Measurements from ENCODE around the gene USP15. TPM values are rescaled to one million over a fixed set of nuclear protein-coding genes. Genes with fewer than 3 reads are reported as not detected.
"Not testable (repeated sequence)": the region's sequence is repeated elsewhere in the genome, so short reads cannot be mapped to it uniquely, and the experiment has no call there.

USP15 gene
- total RNA-seq, 1 experiment from 2014 or later, result 16.9 TPM

- H3K36me3 ChIP-seq (replicated peaks; ENCODE audit: control insufficient read depth, insufficient read depth, low read length); H3K27me3 ChIP-seq (ENCODE audit: control insufficient read depth, insufficient read depth, low read length); H3K4me3 ChIP-seq (ENCODE audit: insufficient read depth, low read depth, low read length); DNase-seq: not testable (repeated sequence)
These were observed 83.3 kb downstream of the USP15 start for GRCh38 chr12:62343304-62344120.

- not testable (repeated sequence) for DNase-seq; H3K4me3 ChIP-seq (ENCODE audit: insufficient read depth, low read depth, low read length); H3K36me3 ChIP-seq (replicated peaks; ENCODE audit: control insufficient read depth, insufficient read depth, low read length); H3K27me3 ChIP-seq (ENCODE audit: control insufficient read depth, insufficient read depth, low read length)
These were observed 84.7 kb downstream of the USP15 start for GRCh38 chr12:62344731-62345556.

- Histone ChIP-seq H3K27me3 (ENCODE audit: control insufficient read depth, insufficient read depth, low read length) (no peaks in the 10 kb centered on the region), H3K4me3 (ENCODE audit: insufficient read depth, low read depth, low read length) (no peak overlapping the region), H3K36me3 (replicated peaks; ENCODE audit: control insufficient read depth, insufficient read depth, low read length) (no peaks in the 10 kb centered on the region)
- no peak for DNase-seq
These were observed 85.5 kb downstream of the USP15 start for GRCh38 chr12:62345667-62346066.

- Histone ChIP-seq H3K4me3 (ENCODE audit: insufficient read depth, low read depth, low read length) (no peak overlapping the region), H3K36me3 (replicated peaks; ENCODE audit: control insufficient read depth, insufficient read depth, low read length) (no peaks in the 10 kb centered on the region), H3K27me3 (ENCODE audit: control insufficient read depth, insufficient read depth, low read length) (no peaks in the 10 kb centered on the region)
- DNase-seq, result no peak
These were observed 86.6 kb downstream of the USP15 start for GRCh38 chr12:62346817-62347216.

- Histone ChIP-seq H3K27me3 (ENCODE audit: control insufficient read depth, insufficient read depth, low read length) (no peaks in the 10 kb centered on the region), H3K36me3 (replicated peaks; ENCODE audit: control insufficient read depth, insufficient read depth, low read length) (no peaks in the 10 kb centered on the region), H3K4me3 (ENCODE audit: insufficient read depth, low read depth, low read length) (no peak overlapping the region)
- no peak for DNase-seq
These were observed 87.9 kb downstream of the USP15 start for GRCh38 chr12:62347922-62348650.

- Histone ChIP-seq H3K27me3 (ENCODE audit: control insufficient read depth, insufficient read depth, low read length) (no peaks in the 10 kb centered on the region), H3K4me3 (ENCODE audit: insufficient read depth, low read depth, low read length) (no peak overlapping the region), H3K36me3 (replicated peaks; ENCODE audit: control insufficient read depth, insufficient read depth, low read length) (no peaks in the 10 kb centered on the region)
- DNase-seq, result no peak
These were observed 90.3 kb downstream of the USP15 start for GRCh38 chr12:62350554-62350953.

GRCh38 chr12:62351326-62351725 is 91.1 kb downstream of the USP15 start:
- Histone ChIP-seq H3K4me3 (ENCODE audit: insufficient read depth, low read depth, low read length) (no peak overlapping the region), H3K36me3 (replicated peaks; ENCODE audit: control insufficient read depth, insufficient read depth, low read length) (no peaks in the 10 kb centered on the region), H3K27me3 (ENCODE audit: control insufficient read depth, insufficient read depth, low read length) (no peaks in the 10 kb centered on the region)
- DNase-seq, result no peak

GRCh38 chr12:62361048-62361447 is 100.8 kb downstream of the USP15 start:
- Histone ChIP-seq H3K36me3 (replicated peaks; ENCODE audit: control insufficient read depth, insufficient read depth, low read length) (no peaks in the 10 kb centered on the region), H3K27me3 (ENCODE audit: control insufficient read depth, insufficient read depth, low read length) (no peaks in the 10 kb centered on the region), H3K4me3 (ENCODE audit: insufficient read depth, low read depth, low read length) (no peak overlapping the region)
- DNase-seq, result no peak

- H3K4me3 ChIP-seq (ENCODE audit: insufficient read depth, low read depth, low read length), result no peak overlapping the region
- no peak for DNase-seq
- no peaks in the 10 kb centered on the region for H3K36me3 ChIP-seq (replicated peaks; ENCODE audit: control insufficient read depth, insufficient read depth, low read length)
- no peaks in the 10 kb centered on the region for H3K27me3 ChIP-seq (ENCODE audit: control insufficient read depth, insufficient read depth, low read length)
These were observed 103.3 kb downstream of the USP15 start for GRCh38 chr12:62363506-62363905.

- not testable (repeated sequence) for H3K36me3 ChIP-seq (replicated peaks; ENCODE audit: control insufficient read depth, insufficient read depth, low read length); DNase-seq; H3K27me3 ChIP-seq (ENCODE audit: control insufficient read depth, insufficient read depth, low read length); H3K4me3 ChIP-seq (ENCODE audit: insufficient read depth, low read depth, low read length)
These were observed 104.5 kb downstream of the USP15 start for GRCh38 chr12:62364697-62365096.

GRCh38 chr12:62365846-62366245 is 105.6 kb downstream of the USP15 start:
- H3K36me3 ChIP-seq (replicated peaks; ENCODE audit: control insufficient read depth, insufficient read depth, low read length); H3K4me3 ChIP-seq (ENCODE audit: insufficient read depth, low read depth, low read length); H3K27me3 ChIP-seq (ENCODE audit: control insufficient read depth, insufficient read depth, low read length); DNase-seq: not testable (repeated sequence)

- not testable (repeated sequence) for H3K4me3 ChIP-seq (ENCODE audit: insufficient read depth, low read depth, low read length); H3K36me3 ChIP-seq (replicated peaks; ENCODE audit: control insufficient read depth, insufficient read depth, low read length); H3K27me3 ChIP-seq (ENCODE audit: control insufficient read depth, insufficient read depth, low read length); DNase-seq
These were observed 108.4 kb downstream of the USP15 start for GRCh38 chr12:62368430-62369223.

- H3K27me3 ChIP-seq (ENCODE audit: control insufficient read depth, insufficient read depth, low read length), result no peaks in the 10 kb centered on the region
- H3K4me3 ChIP-seq (ENCODE audit: insufficient read depth, low read depth, low read length), result no peak overlapping the region
- H3K36me3 ChIP-seq (replicated peaks; ENCODE audit: control insufficient read depth, insufficient read depth, low read length), result no peaks in the 10 kb centered on the region
- no peak for DNase-seq
These were observed 110.0 kb downstream of the USP15 start for GRCh38 chr12:62370189-62370588.

- Histone ChIP-seq H3K4me3 (ENCODE audit: insufficient read depth, low read depth, low read length) (no peak overlapping the region), H3K27me3 (ENCODE audit: control insufficient read depth, insufficient read depth, low read length) (no peaks in the 10 kb centered on the region), H3K36me3 (replicated peaks; ENCODE audit: control insufficient read depth, insufficient read depth, low read length) (no peaks in the 10 kb centered on the region)
- no peak for DNase-seq
These were observed 111.5 kb downstream of the USP15 start for GRCh38 chr12:62371661-62372060.

Data from H7 (cell line).